Subcutaneous adipose tissue (tissue), 4 donors: ENCODE measurements around the gene METTL9. TPM values are rescaled to one million over a fixed set of nuclear protein-coding genes. Genes with fewer than 3 reads are reported as not detected.

ENCODE experiments used
- CTCF ChIP-seq: fragments of 450-650 bp; IDR thresholded peaks from one replicate; pipeline ENCODE4 v1.5.1; 2016; ENCODE audit warnings: low read depth, mild to moderate bottlenecking, control low read depth, antibody characterized with exemption, moderate library complexity
- total RNA-seq, 4 donors: library from RNA; depleted of rRNA; stranded (reverse); fragments of >200 nt; gene quantifications; one replicate each; pipeline ENCODE4 v1.1.0, GENCODE V29; 2016

The METTL9 gene
- total RNA-seq = 100 to 1,000 TPM; 117 to 230 (median 158) TPM

GRCh38 chr16:21599122-21600030 lies at the start of gene METTL9:
TSS of gene METTL9 (plus strand) at chr16:21599577. CDS start at chr16:21599734, 157 bp downstream.
- no peak for TF ChIP-seq CTCF

DNA sequence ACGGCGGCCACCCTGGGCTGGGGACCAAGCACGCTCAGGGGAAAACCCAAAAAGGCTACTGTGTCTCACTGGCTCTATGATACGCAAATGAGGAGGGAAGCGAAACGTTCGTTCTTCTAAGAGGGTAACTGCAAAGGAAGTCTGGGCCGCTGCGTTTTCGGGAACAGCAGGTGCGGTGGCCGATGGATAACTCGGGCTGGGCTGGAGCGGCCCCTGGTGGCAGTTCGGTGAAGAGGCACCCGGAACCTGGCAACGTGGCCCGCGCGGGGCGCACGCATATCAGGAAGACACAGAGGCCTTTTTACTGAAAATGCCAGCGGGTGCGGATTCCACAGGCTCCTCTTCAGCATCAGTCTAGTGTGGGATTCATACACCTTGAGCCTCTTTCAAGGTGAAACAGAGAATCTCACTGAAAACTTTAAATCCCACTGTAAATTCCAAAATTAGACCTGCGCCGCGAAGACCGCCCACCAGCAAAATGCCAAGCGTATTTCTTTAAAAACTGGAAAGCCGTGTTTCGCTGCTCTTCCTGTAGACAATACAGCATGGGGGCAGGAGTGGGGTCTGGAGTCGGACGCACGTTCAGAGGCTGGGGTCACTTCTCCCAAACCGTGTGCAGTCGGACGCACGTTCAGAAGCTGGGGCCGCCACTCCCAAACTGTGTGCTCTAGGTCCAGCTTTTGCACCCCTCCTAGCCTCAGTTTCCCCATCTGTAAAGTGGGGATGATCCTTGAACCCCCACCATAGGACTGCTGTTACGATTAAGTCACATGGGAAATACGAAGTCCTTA lies 44.4 kb upstream of the METTL9 start:
- TF ChIP-seq CTCF = no peak

DNA sequence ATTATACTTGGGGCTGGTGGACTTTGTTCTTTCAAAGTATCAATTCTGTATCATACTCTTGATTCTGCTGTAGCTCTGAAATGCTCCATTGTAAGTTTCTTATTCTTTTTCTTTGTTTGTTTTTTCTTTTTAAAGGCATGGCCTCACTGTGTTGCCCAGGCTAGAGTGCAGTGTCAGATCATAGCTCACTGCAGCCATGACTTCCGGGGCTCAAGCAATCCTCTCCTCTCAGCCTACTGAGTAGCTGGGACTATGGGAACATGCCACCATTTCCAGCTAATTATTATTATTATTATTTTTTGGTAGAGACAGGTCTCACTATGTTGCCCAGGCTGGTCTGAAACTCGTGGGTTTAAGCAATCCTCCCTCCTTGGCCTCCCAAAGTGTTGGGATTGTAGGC lies 38.9 kb upstream of the METTL9 start:
- TF ChIP-seq CTCF = no peak

- TF ChIP-seq CTCF = no peak
Measured at GRCh38 chr16:21563676-21564075, 35.7 kb upstream of the METTL9 start.

- no peak for TF ChIP-seq CTCF
Measured at GRCh38 chr16:21565507-21565860, 33.9 kb upstream of the METTL9 start.

DNA sequence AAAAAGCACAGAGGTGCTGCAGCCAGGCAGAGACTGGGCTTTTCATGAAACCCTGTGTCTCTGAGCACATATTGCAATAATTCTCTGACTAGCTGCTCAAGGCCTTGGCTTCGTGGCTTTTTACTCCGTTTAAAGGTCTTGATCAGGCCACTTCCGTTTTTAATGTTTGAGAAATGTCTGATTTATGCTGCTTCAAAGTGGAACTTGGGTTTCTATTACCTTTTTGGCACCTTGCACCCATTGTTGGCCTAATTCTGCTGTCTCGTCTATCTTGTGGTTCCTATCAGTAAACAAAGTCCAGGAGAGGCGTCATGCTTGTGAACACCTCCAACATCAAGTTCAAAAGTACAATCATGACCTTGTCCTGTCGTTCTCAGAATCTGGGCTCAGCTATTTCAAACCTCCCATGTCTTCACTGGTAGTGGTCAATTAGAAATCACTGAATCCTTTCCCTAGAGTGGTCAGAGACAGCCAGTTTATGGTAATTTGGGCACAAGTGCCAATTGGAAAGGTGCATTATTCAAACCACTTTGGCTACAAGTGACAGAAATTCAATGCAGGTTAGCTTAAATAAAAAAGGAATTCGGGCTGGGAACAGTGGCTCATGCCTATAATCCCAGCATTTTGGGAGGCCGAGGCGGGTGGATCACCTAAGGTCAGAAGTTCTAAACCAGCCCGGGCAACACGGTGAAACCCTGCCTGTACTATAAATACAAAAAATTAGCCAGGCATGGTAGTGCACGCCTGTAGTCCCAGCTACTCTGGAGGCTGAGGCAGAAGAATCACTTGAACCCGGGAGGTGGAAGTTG lies 33.3 kb upstream of the METTL9 start:
- no peak for TF ChIP-seq CTCF
